ENCODE data around the gene MDN1.
"Not testable (repeated sequence)": the region's sequence is repeated elsewhere in the genome, so short reads cannot be mapped to it uniquely, and the experiment has no call there.

The MDN1 gene, protein sequence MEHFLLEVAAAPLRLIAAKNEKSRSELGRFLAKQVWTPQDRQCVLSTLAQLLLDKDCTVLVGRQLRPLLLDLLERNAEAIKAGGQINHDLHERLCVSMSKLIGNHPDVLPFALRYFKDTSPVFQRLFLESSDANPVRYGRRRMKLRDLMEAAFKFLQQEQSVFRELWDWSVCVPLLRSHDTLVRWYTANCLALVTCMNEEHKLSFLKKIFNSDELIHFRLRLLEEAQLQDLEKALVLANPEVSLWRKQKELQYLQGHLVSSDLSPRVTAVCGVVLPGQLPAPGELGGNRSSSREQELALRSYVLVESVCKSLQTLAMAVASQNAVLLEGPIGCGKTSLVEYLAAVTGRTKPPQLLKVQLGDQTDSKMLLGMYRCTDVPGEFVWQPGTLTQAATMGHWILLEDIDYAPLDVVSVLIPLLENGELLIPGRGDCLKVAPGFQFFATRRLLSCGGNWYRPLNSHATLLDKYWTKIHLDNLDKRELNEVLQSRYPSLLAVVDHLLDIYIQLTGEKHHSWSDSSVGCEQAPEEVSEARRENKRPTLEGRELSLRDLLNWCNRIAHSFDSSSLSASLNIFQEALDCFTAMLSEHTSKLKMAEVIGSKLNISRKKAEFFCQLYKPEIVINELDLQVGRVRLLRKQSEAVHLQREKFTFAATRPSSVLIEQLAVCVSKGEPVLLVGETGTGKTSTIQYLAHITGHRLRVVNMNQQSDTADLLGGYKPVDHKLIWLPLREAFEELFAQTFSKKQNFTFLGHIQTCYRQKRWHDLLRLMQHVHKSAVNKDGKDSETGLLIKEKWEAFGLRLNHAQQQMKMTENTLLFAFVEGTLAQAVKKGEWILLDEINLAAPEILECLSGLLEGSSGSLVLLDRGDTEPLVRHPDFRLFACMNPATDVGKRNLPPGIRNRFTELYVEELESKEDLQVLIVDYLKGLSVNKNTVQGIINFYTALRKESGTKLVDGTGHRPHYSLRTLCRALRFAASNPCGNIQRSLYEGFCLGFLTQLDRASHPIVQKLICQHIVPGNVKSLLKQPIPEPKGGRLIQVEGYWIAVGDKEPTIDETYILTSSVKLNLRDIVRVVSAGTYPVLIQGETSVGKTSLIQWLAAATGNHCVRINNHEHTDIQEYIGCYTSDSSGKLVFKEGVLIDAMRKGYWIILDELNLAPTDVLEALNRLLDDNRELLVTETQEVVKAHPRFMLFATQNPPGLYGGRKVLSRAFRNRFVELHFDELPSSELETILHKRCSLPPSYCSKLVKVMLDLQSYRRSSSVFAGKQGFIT (N-terminal part only)

DNA sequence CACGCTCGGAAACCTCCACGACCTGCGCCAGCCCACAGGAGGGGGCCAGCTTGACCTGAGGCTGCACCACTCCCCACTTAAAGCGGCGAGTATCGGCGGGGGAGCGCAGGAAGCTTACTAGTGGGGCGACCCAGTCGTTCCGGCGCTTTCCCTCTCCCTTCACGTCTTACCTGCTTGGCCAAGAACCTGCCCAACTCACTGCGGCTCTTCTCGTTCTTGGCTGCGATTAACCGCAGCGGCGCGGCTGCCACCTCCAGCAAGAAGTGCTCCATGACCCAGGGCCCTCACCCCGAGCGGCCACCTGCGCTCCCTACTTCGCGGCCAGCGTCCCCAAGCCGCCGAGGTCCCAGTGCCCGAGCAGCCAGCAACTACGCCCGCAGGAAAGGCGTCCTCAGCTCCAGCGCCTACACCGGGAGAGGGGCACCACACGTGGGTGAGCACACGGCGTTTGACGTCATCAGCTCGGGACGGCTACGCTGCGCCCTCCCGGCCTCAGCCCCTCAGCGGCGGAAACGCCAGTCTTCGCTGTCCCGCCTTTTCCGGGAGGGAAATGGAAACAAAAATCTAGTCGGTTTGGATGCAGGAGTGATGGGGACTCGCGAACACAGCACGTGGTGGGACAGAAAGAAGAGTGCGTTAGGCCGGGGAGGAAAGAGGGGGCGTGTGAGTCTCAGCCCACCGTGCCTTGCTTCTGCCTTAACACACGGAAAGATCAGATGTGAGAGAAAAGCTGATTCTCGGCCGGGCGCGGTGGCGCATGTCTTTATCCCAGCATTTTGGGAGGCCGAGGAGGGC is at the start of gene MDN1:
Gene MDN1 (minus strand): TSS at position 459 of the 795 bp plus-strand sequence. CDS start 187 bp downstream, at position 272.
- peak within 1 kb of the TSS; percentile 89 for H3K4me3 Mint-ChIP-seq
- no peaks in the 10 kb centered on the region for H3K27me3 Mint-ChIP-seq
- peaks cover 33% of the 10 kb centered on the region for H3K4me1 Mint-ChIP-seq (ENCODE audit: low read depth)
- peaks cover 15% of the 10 kb centered on the region for H3K36me3 Mint-ChIP-seq (ENCODE audit: low read depth)
- intact Hi-C loops (cut with micrococcal nuclease) = loop anchor here (1.0 to 5.0 kb wide), 2 partner anchors 10 to 182 kb away; partner anchors contain the start of genes CASP8AP2 and LYRM2
- no peaks in the 10 kb centered on the region for H3K9me3 Mint-ChIP-seq
- peak within 1 kb of the TSS; percentile 90 for H3K27ac Mint-ChIP-seq

- Mint-ChIP-seq H3K4me3 (no peak overlapping the region), H3K9me3 (peaks cover 15% of the 10 kb centered on the region), H3K27me3 (no peaks in the 10 kb centered on the region), H3K4me1 (ENCODE audit: low read depth) (peaks cover 13% of the 10 kb centered on the region), H3K27ac (no peak overlapping the region), H3K36me3 (ENCODE audit: low read depth) (peaks cover 90% of the 10 kb centered on the region)
- intact Hi-C loops (cut with micrococcal nuclease) = no loop called here
Measured at GRCh38 chr6:89866024-89866678, 46.6 kb upstream of the MDN1 start.

- Mint-ChIP-seq H3K27me3 (no peaks in the 10 kb centered on the region), H3K27ac (peak overlapping the region; percentile 8), H3K36me3 (ENCODE audit: low read depth) (peaks cover 96% of the 10 kb centered on the region), H3K9me3 (peaks cover 15% of the 10 kb centered on the region), H3K4me3 (no peak overlapping the region), H3K4me1 (ENCODE audit: low read depth) (peaks cover 13% of the 10 kb centered on the region)
- intact Hi-C loops (cut with micrococcal nuclease) = no loop called here
Measured at GRCh38 chr6:89862698-89863097, 43.1 kb upstream of the MDN1 start.

DNA sequence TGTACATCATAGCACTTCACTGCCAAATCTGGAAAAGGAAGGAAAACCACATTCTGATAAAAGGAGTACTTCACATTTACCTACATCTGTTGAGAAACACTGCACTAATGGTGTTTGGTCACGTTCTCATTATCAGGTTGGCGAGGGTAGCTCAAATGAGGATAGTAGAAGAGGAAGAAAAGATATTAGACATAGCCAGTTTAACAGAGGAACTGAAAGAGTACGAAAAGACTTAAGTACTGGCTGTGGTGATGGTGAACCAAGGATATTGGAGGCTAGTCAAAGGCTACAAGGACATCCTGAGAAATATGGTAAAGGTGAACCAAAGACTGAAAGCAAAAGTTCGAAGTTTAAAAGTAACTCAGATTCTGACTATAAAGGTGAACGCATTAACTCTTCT is 42.7 kb upstream of the MDN1 start:
- H3K27me3 Mint-ChIP-seq = no peaks in the 10 kb centered on the region
- peaks cover 15% of the 10 kb centered on the region for H3K9me3 Mint-ChIP-seq
- peaks cover 96% of the 10 kb centered on the region for H3K36me3 Mint-ChIP-seq (ENCODE audit: low read depth)
- H3K4me1 Mint-ChIP-seq (ENCODE audit: low read depth) = peaks cover 13% of the 10 kb centered on the region
- intact Hi-C loops (cut with micrococcal nuclease) = no loop called here
- H3K27ac Mint-ChIP-seq = peak overlapping the region; percentile 8
- no peak overlapping the region for H3K4me3 Mint-ChIP-seq

DNA sequence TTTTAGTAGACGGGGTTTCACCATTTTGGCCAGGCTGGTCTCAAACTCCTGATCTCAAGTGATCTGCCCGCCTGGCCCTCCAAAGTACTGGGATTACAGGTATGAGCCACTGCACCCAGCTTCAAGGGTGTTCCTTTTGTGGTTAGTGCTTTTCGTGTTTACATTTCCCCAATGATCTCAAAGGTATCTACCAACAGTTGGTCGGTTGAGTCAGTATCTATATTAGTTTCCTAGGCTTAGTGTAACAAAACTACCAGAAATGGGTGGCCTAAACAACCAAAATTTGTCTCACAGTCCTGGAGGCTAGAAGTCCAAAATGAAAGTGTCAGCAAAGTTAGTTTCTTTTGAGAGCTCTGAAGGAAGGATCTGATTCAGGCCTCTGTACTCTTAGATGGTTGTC is 40.1 kb upstream of the MDN1 start:
- H3K4me3 Mint-ChIP-seq = no peak overlapping the region
- H3K36me3 Mint-ChIP-seq (ENCODE audit: low read depth) = peaks cover 93% of the 10 kb centered on the region
- H3K27me3 Mint-ChIP-seq = no peaks in the 10 kb centered on the region
- H3K27ac Mint-ChIP-seq = no peak overlapping the region
- peaks cover 13% of the 10 kb centered on the region for H3K4me1 Mint-ChIP-seq (ENCODE audit: low read depth)
- H3K9me3 Mint-ChIP-seq = peaks cover 15% of the 10 kb centered on the region
- intact Hi-C loops (cut with micrococcal nuclease) = no loop called here

GRCh38 chr6:89858041-89858440 is 38.4 kb upstream of the MDN1 start:
- Mint-ChIP-seq H3K9me3 (peaks cover 13% of the 10 kb centered on the region), H3K4me1 (ENCODE audit: low read depth) (peaks cover 11% of the 10 kb centered on the region), H3K27ac (no peak overlapping the region), H3K36me3 (ENCODE audit: low read depth) (peaks cover 95% of the 10 kb centered on the region), H3K27me3 (no peaks in the 10 kb centered on the region), H3K4me3 (no peak overlapping the region)
- intact Hi-C loops (cut with micrococcal nuclease) = no loop called here

GRCh38 chr6:89853068-89853467 is 33.5 kb upstream of the MDN1 start:
- H3K27me3 Mint-ChIP-seq = no peaks in the 10 kb centered on the region
- H3K4me1 Mint-ChIP-seq (ENCODE audit: low read depth) = no peaks in the 10 kb centered on the region
- H3K4me3 Mint-ChIP-seq = no peak overlapping the region
- H3K36me3 Mint-ChIP-seq (ENCODE audit: low read depth) = peaks cover 92% of the 10 kb centered on the region
- H3K9me3 Mint-ChIP-seq = no peaks in the 10 kb centered on the region
- intact Hi-C loops (cut with micrococcal nuclease) = no loop called here
- H3K27ac Mint-ChIP-seq = no peak overlapping the region

DNA sequence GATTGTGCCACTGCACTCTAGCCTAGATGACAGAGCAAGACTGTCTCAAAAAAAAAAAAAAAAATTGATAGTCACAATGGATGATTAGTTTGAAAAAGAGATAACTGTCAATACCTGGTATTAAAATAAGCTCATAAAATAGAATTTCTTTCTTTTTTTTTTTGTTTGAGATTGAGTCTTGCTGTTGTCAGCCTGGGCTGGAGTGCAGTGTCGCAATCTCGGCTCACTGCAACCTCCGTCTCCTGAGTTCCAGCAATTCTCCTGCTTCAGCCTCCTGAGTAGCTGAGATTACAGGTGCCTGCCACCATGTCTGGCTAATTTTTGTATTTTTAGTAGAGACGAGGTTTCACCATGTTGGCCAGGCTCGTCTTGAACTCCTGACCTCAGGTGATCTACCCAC is 27.9 kb upstream of the MDN1 start:
- intact Hi-C loops (cut with micrococcal nuclease); H3K4me3 Mint-ChIP-seq; H3K27me3 Mint-ChIP-seq; H3K4me1 Mint-ChIP-seq (ENCODE audit: low read depth); H3K9me3 Mint-ChIP-seq; H3K27ac Mint-ChIP-seq: not testable (repeated sequence)
- peaks cover 70% of the 10 kb centered on the region for H3K36me3 Mint-ChIP-seq (ENCODE audit: low read depth)

DNA sequence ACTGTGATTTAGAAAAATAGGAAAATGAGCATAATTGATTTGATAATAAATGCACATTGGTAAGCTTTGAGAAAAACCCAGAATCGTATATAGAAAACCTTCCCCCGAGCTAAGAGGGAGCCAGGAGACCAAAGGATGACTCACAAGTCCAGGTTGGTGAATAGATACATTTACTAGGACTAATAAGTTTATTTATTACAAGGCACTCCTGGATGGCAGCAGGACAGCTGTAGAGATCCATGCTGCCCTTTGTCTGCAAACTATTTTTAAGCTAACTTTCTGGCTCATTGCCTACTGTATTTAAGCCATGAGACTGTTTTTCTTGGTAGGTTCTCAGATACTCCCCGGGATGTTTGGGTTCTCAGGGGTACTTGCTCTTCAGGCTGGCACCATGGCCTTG is 23.5 kb upstream of the MDN1 start:
- Mint-ChIP-seq H3K27me3 (no peaks in the 10 kb centered on the region), H3K36me3 (ENCODE audit: low read depth) (peaks cover 47% of the 10 kb centered on the region)

DNA sequence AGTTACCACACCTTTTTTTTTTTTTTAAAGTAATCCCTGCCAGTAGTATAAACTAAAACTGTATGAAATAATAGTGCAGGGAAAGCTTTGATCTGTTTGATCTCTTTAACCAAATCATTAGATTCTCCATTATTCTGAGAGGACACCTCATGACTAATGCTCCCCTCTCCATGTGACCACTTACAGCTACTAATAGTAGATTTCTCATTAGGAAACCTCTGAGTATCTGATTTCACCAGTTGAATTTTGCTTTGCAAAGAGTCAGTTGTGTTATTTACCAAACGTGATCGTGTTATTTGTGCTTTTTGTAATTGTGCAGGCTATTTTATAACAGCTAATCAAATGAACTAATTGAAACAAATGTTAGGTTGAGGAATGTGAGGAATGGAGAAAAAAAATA is 22.6 kb upstream of the MDN1 start:
- Mint-ChIP-seq H3K27me3 (no peaks in the 10 kb centered on the region), H3K9me3 (no peaks in the 10 kb centered on the region), H3K4me1 (ENCODE audit: low read depth) (peaks cover 7% of the 10 kb centered on the region), H3K4me3 (no peak overlapping the region), H3K36me3 (ENCODE audit: low read depth) (peaks cover 47% of the 10 kb centered on the region), H3K27ac (no peak overlapping the region)
- intact Hi-C loops (cut with micrococcal nuclease) = no loop called here

More for the DNA sequence above, 23.5 kb upstream of the MDN1 start:
- no peak overlapping the region for H3K27ac Mint-ChIP-seq
- intact Hi-C loops (cut with micrococcal nuclease) = no loop called here
- no peak overlapping the region for H3K4me3 Mint-ChIP-seq
- H3K4me1 Mint-ChIP-seq (ENCODE audit: low read depth) = peaks cover 7% of the 10 kb centered on the region
- no peaks in the 10 kb centered on the region for H3K9me3 Mint-ChIP-seq

- H3K36me3 Mint-ChIP-seq (ENCODE audit: low read depth) = peaks cover 49% of the 10 kb centered on the region
- H3K27me3 Mint-ChIP-seq = no peaks in the 10 kb centered on the region
- H3K9me3 Mint-ChIP-seq = no peaks in the 10 kb centered on the region
- H3K27ac Mint-ChIP-seq = peak overlapping the region; percentile 41
- H3K4me1 Mint-ChIP-seq (ENCODE audit: low read depth) = peaks cover 18% of the 10 kb centered on the region
- intact Hi-C loops (cut with micrococcal nuclease) = no loop called here
- H3K4me3 Mint-ChIP-seq = no peak overlapping the region
Measured at GRCh38 chr6:89840538-89840937, 20.9 kb upstream of the MDN1 start.

GRCh38 chr6:89836639-89837222 is 17.1 kb upstream of the MDN1 start:
- H3K36me3 Mint-ChIP-seq (ENCODE audit: low read depth) = peaks cover 70% of the 10 kb centered on the region
- no peaks in the 10 kb centered on the region for H3K9me3 Mint-ChIP-seq
- H3K27me3 Mint-ChIP-seq = no peaks in the 10 kb centered on the region
- H3K4me3 Mint-ChIP-seq = no peak overlapping the region
- peaks cover 30% of the 10 kb centered on the region for H3K4me1 Mint-ChIP-seq (ENCODE audit: low read depth)
- H3K27ac Mint-ChIP-seq = no peak overlapping the region
- intact Hi-C loops (cut with micrococcal nuclease) = no loop called here
